HEK293 (cell line): ENCODE data around the gene TGDS.

Experiments
- CTCF ChIP-seq: fragments of 450-650 bp; formaldehyde crosslinking; IDR thresholded peaks from 2 replicates; pipeline ENCODE4 v1.5.1; 2016; ENCODE audit warnings: missing biosample characterization, missing genetic modification characterization
- KLF1 ChIP-seq: fragments of 450-650 bp; formaldehyde crosslinking; IDR thresholded peaks from 2 replicates; pipeline ENCODE4 v1.5.1; 2016; ENCODE audit warnings: missing biosample characterization, missing genetic modification characterization
- PBX3 ChIP-seq: sonication (generic); formaldehyde crosslinking; IDR thresholded peaks from 2 replicates; pipeline ENCODE4 v1.8.1; 2022; ENCODE audit warnings: mild to moderate bottlenecking, moderate library complexity, missing genetic modification reagents
- ZBTB7A ChIP-seq: fragments of 450-650 bp; formaldehyde crosslinking; IDR thresholded peaks from 2 replicates; pipeline ENCODE4 v1.5.1; 2016; ENCODE audit warnings: low read depth, missing biosample characterization, missing genetic modification characterization
- ZBTB8A ChIP-seq: fragments of 450-650 bp; formaldehyde crosslinking; IDR thresholded peaks from 2 replicates; pipeline ENCODE4 v1.5.1; 2016; ENCODE audit warnings: missing biosample characterization, missing genetic modification characterization
- ZFP69B ChIP-seq: fragments of 450-650 bp; formaldehyde crosslinking; IDR thresholded peaks from 2 replicates; pipeline ENCODE4 v1.5.1; 2016; ENCODE audit warnings: missing biosample characterization, missing genetic modification characterization
- ZNF121 ChIP-seq: fragments of 450-650 bp; formaldehyde crosslinking; IDR thresholded peaks from 2 replicates; pipeline ENCODE4 v1.5.1; 2016; ENCODE audit warnings: missing biosample characterization, missing genetic modification characterization
- ZNF18 ChIP-seq: fragments of 450-650 bp; formaldehyde crosslinking; IDR thresholded peaks from 2 replicates; pipeline ENCODE4 v1.5.1; 2016; ENCODE audit warnings: missing biosample characterization, missing genetic modification characterization
- ZNF24 ChIP-seq: fragments of 450-650 bp; formaldehyde crosslinking; IDR thresholded peaks from 2 replicates; pipeline ENCODE4 v1.5.1; 2016; ENCODE audit warnings: missing biosample characterization, missing genetic modification characterization
- ZNF266 ChIP-seq: fragments of 450-650 bp; formaldehyde crosslinking; IDR thresholded peaks from 2 replicates; pipeline ENCODE4 v1.5.1; 2016; ENCODE audit warnings: missing biosample characterization, missing genetic modification characterization, low read depth
- ZNF600 ChIP-seq: fragments of 450-650 bp; formaldehyde crosslinking; IDR thresholded peaks from 2 replicates; pipeline ENCODE4 v1.5.1; 2016; ENCODE audit warnings: missing biosample characterization, missing genetic modification characterization
- ZNF645 ChIP-seq: fragments of 450-650 bp; formaldehyde crosslinking; IDR thresholded peaks from 2 replicates; pipeline ENCODE4; 2016; ENCODE audit warnings: missing biosample characterization, missing genetic modification characterization
- TF ChIP-seq, protein P1 (sequence below): fragments of 450-650 bp; formaldehyde crosslinking; IDR thresholded peaks from 2 replicates; pipeline ENCODE4 v1.5.1; 2016; ENCODE audit warnings: missing biosample characterization, missing genetic modification characterization, low read depth

GRCh38 chr13:94596575-94596971 is 621 bp upstream of the TGDS start:
- no peak for TF ChIP-seq ZNF121 (tag by site-specific recombination)
- no peak for TF ChIP-seq KLF1 (tag by site-specific recombination)
- TF ChIP-seq ZNF24 (tag by site-specific recombination) = no peak
- TF ChIP-seq ZNF266 (tag by site-specific recombination) = no peak
- TF ChIP-seq ZBTB8A (tag by site-specific recombination) = no peak
- no peak for TF ChIP-seq ZNF18
- TF ChIP-seq ZBTB7A (tag by site-specific recombination) = no peak
- no peak for TF ChIP-seq CTCF (tag by site-specific recombination)
- no peak for TF ChIP-seq PBX3 (CRISPR knock-in tag)
- TF ChIP-seq, protein P1, sequence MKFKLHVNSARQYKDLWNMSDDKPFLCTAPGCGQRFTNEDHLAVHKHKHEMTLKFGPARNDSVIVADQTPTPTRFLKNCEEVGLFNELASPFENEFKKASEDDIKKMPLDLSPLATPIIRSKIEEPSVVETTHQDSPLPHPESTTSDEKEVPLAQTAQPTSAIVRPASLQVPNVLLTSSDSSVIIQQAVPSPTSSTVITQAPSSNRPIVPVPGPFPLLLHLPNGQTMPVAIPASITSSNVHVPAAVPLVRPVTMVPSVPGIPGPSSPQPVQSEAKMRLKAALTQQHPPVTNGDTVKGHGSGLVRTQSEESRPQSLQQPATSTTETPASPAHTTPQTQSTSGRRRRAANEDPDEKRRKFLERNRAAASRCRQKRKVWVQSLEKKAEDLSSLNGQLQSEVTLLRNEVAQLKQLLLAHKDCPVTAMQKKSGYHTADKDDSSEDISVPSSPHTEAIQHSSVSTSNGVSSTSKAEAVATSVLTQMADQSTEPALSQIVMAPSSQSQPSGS (tag by site-specific recombination) = no peak
- TF ChIP-seq ZNF600 (tag by site-specific recombination) = no peak
- no peak for TF ChIP-seq ZNF645 (tag by site-specific recombination)
- TF ChIP-seq ZFP69B (tag by site-specific recombination) = no peak
